ACC112 (cell line): ENCODE results near the gene LAD1.

ENCODE experiments used
- H2AFZ ChIP-seq: fragments of 200-600 bp; sonication (generic); one replicate; pipeline ENCODE4 v1.6.0; 2017; ENCODE audit warnings: antibody characterized with exemption, low read length; ENCODE audit not compliant: unreplicated experiment
- H3K27ac ChIP-seq: fragments of 200-600 bp; sonication (generic); 2 replicates; pipeline ENCODE4 v1.5.1; 2014; ENCODE audit warnings: low read depth, mild to moderate bottlenecking, antibody characterized with exemption, low read length, moderate library complexity
- H3K27me3 ChIP-seq: fragments of 200-600 bp; sonication (generic); 2 replicates; pipeline ENCODE4 v1.6.1; 2014; ENCODE audit warnings: mild to moderate bottlenecking, antibody characterized with exemption, low read length, moderate library complexity, mixed read lengths; ENCODE audit not compliant: insufficient read depth
- H3K36me3 ChIP-seq: fragments of 200-600 bp; sonication (generic); 2 replicates; pipeline ENCODE4 v1.6.1; 2016; ENCODE audit warnings: mild to moderate bottlenecking, antibody characterized with exemption, low read length, moderate library complexity, mixed read lengths; ENCODE audit not compliant: insufficient read depth
- H3K4me1 ChIP-seq: fragments of 200-600 bp; sonication (generic); one replicate; pipeline ENCODE4 v1.6.1; 2016; ENCODE audit warnings: low read length, mixed read lengths; ENCODE audit not compliant: insufficient read depth, unreplicated experiment, control insufficient read depth
- H3K4me3 ChIP-seq: fragments of 200-600 bp; sonication (generic); 2 replicates; pipeline ENCODE4 v1.5.1; 2014; ENCODE audit warnings: mild to moderate bottlenecking, low read depth, low read length
- H3K79me2 ChIP-seq: fragments of 200-600 bp; sonication (generic); one replicate; pipeline ENCODE4 v1.6.0; 2016; ENCODE audit warnings: low read length; ENCODE audit not compliant: control insufficient read depth, unreplicated experiment, insufficient read depth

LAD1 gene

GRCh38 chr1:201429736-201430501 lies 30.8 kb upstream of the LAD1 start:
- Histone ChIP-seq H2AFZ (no peak overlapping the region), H3K4me3 (no peak overlapping the region), H3K36me3 (no peaks in the 10 kb centered on the region)

GRCh38 chr1:201427963-201428362 lies 28.8 kb upstream of the LAD1 start:
- no peak overlapping the region for H3K27ac ChIP-seq
- no peak overlapping the region for H2AFZ ChIP-seq
- no peaks in the 10 kb centered on the region for H3K36me3 ChIP-seq
- no peaks in the 10 kb centered on the region for H3K79me2 ChIP-seq
- no peaks in the 10 kb centered on the region for H3K4me1 ChIP-seq
- H3K27me3 ChIP-seq, result no peaks in the 10 kb centered on the region
- H3K4me3 ChIP-seq, result no peak overlapping the region

More at GRCh38 chr1:201429736-201430501, 30.8 kb upstream of the LAD1 start:
- Histone ChIP-seq H3K4me1 (no peaks in the 10 kb centered on the region), H3K27ac (no peak overlapping the region), H3K27me3 (no peaks in the 10 kb centered on the region), H3K79me2 (no peaks in the 10 kb centered on the region)

GRCh38 chr1:201426479-201427310 lies 27.6 kb upstream of the LAD1 start:
- Histone ChIP-seq H3K27me3 (no peaks in the 10 kb centered on the region), H2AFZ (no peak overlapping the region), H3K79me2 (no peaks in the 10 kb centered on the region), H3K4me3 (no peak overlapping the region), H3K36me3 (no peaks in the 10 kb centered on the region), H3K27ac (no peak overlapping the region), H3K4me1 (no peaks in the 10 kb centered on the region)

- Histone ChIP-seq H3K4me1 (no peaks in the 10 kb centered on the region), H3K27ac (no peak overlapping the region), H3K79me2 (no peaks in the 10 kb centered on the region), H2AFZ (no peak overlapping the region), H3K36me3 (no peaks in the 10 kb centered on the region), H3K4me3 (no peak overlapping the region), H3K27me3 (peaks cover 19% of the 10 kb centered on the region)
Measured at GRCh38 chr1:201424146-201424545, 25.0 kb upstream of the LAD1 start.

GRCh38 chr1:201423655-201424054 lies 24.5 kb upstream of the LAD1 start:
- Histone ChIP-seq H3K4me3 (no peak overlapping the region), H3K4me1 (no peaks in the 10 kb centered on the region), H3K27me3 (peaks cover 23% of the 10 kb centered on the region), H3K79me2 (no peaks in the 10 kb centered on the region), H3K27ac (no peak overlapping the region), H3K36me3 (no peaks in the 10 kb centered on the region), H2AFZ (no peak overlapping the region)

- Histone ChIP-seq H3K27me3 (peaks cover 29% of the 10 kb centered on the region), H3K4me1 (no peaks in the 10 kb centered on the region), H3K36me3 (no peaks in the 10 kb centered on the region), H2AFZ (no peak overlapping the region), H3K79me2 (no peaks in the 10 kb centered on the region), H3K27ac (no peak overlapping the region), H3K4me3 (no peak overlapping the region)
Measured at GRCh38 chr1:201422436-201423030, 23.4 kb upstream of the LAD1 start.

GRCh38 chr1:201422026-201422425 lies 22.9 kb upstream of the LAD1 start:
- Histone ChIP-seq H2AFZ (no peak overlapping the region), H3K4me1 (no peaks in the 10 kb centered on the region), H3K36me3 (no peaks in the 10 kb centered on the region), H3K79me2 (no peaks in the 10 kb centered on the region), H3K27me3 (peaks cover 34% of the 10 kb centered on the region), H3K4me3 (no peak overlapping the region), H3K27ac (no peak overlapping the region)

- no peaks in the 10 kb centered on the region for H3K36me3 ChIP-seq
- H3K4me3 ChIP-seq, result no peak overlapping the region
- H3K27me3 ChIP-seq, result peaks cover 44% of the 10 kb centered on the region
- H3K4me1 ChIP-seq, result no peaks in the 10 kb centered on the region
- no peak overlapping the region for H3K27ac ChIP-seq
- no peak overlapping the region for H2AFZ ChIP-seq
- no peaks in the 10 kb centered on the region for H3K79me2 ChIP-seq
Measured at GRCh38 chr1:201421041-201421440, 21.9 kb upstream of the LAD1 start.

- Histone ChIP-seq H3K79me2 (no peaks in the 10 kb centered on the region), H3K27ac (no peak overlapping the region), H3K36me3 (no peaks in the 10 kb centered on the region), H3K27me3 (peaks cover 48% of the 10 kb centered on the region), H3K4me3 (no peak overlapping the region), H3K4me1 (no peaks in the 10 kb centered on the region), H2AFZ (no peak overlapping the region)
Measured at GRCh38 chr1:201420608-201421002, 21.5 kb upstream of the LAD1 start.

GRCh38 chr1:201419746-201420607 lies 20.9 kb upstream of the LAD1 start:
- H3K79me2 ChIP-seq, result no peaks in the 10 kb centered on the region
- no peaks in the 10 kb centered on the region for H3K36me3 ChIP-seq
- H2AFZ ChIP-seq, result no peak overlapping the region
- H3K27ac ChIP-seq, result no peak overlapping the region
- H3K4me1 ChIP-seq, result no peaks in the 10 kb centered on the region
- H3K27me3 ChIP-seq, result peaks cover 54% of the 10 kb centered on the region
- no peak overlapping the region for H3K4me3 ChIP-seq
